Tibial nerve (tissue), 4 donors: ENCODE data around the gene SPAG8.

Experiments used
- CTCF ChIP-seq, 5 experiments: fragments of 200-600 bp in 3 of 5; fragments of 450-650 bp in 2 of 5; sonication (generic) in 3 of 5; IDR thresholded peaks; one replicate each; pipeline ENCODE4 v1.5.1; 2016 to 2019; ENCODE audit warnings: antibody characterized with exemption in 5 of 5, mild to moderate bottlenecking in 3 of 5, moderate library complexity in 2 of 5
- EP300 ChIP-seq, 2 donors: sonication (generic); formaldehyde crosslinking; IDR thresholded peaks; one replicate each; pipeline ENCODE4 v1.6.1; 2017; ENCODE audit warnings: antibody characterized with exemption in 2 of 2, mild to moderate bottlenecking in 1 of 2
- POLR2A ChIP-seq, 2 donors: fragments of 450-650 bp; IDR thresholded peaks; one replicate each; pipeline ENCODE4 v1.6.1; 2017; ENCODE audit warnings: antibody characterized with exemption in 2 of 2, mild to moderate bottlenecking in 2 of 2, moderate library complexity in 2 of 2

- TF ChIP-seq CTCF (IDR thresholded peaks at IDR 0.05) (no peak), POLR2A (IDR thresholded peaks at IDR 0.05) (no peak), EP300 (IDR thresholded peaks at IDR 0.05) (no peak)
Observed at GRCh38 chr9:35828716-35829083, 16.6 kb upstream of the SPAG8 start, which contains the start of gene FAM221B.
